ENCODE data around the gene AKAP17A.

Gene AKAP17A

DNA sequence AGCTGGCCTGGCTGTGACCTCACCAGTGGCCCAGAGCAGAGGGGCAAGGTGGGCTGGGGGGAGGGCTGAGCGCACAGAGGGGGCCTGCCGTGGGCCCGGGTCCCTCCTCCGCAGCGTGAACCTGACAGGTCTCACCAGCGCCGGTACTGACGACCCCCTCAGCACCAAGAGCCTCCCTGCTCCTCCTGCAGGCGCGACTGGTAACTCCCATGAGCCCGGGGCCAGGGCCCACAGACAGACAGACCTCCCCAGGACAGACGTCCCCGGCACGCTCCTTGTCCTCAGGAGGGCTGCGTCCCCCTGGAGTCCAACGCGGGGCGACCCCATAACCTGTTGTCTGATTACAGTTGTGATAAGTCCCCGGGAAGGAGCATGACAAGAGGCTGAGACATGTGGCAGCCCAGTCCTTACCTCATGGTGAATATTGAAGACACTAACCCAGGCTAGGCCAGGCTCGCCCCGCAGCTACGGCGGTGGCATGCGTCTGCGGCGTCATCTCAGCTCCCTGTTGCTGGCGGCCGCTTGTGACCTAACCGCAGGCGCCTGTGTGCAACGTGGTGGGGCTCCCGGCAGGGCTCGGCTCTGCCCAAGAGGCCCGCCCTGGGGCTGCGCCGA is 8.5 kb downstream of the AKAP17A start:
- Histone ChIP-seq H2AFZ (ENCODE audit: low read length) (no peak overlapping the region), H3K4me2 (ENCODE audit: low read length) (no peak overlapping the region)

DNA sequence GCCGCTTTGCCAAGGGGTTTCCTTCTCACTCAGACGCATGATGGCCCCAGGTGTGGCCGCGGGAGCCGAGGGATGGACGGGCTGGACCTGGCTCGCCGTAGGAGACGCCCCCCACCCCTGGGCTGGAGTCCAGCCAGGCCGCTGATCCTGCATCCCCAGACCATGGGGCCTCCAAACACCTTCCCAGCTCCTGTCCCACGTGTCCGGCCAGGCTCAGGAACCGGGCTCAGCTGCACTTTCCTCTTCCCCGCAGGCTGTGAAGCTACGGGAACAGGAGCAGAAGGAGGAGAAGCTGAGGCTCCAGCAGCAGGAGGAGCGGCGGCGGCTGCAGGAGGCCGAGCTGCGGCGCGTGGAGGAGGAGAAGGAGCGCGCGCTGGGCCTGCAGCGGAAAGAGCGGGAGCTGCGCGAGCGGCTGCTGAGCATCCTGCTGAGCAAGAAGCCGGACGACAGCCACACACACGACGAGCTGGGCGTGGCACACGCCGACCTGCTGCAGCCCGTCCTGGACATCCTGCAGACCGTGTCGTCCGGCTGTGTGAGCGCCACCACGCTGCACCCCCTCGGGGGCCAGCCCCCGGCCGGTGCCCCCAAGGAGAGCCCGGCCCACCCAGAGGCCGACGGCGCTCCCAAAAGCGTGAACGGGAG is 9.1 kb downstream of the AKAP17A start:
- Histone ChIP-seq H3K4me1 (ENCODE audit: insufficient read depth, low read length, severe bottlenecking) (peaks cover 2% of the 10 kb centered on the region), H3K4me2 (ENCODE audit: low read length) (no peak overlapping the region), H3K27me3 (ENCODE audit: insufficient read depth, low read length) (no peaks in the 10 kb centered on the region), H3K36me3 (ENCODE audit: insufficient read depth, low read length) (peaks cover 84% of the 10 kb centered on the region), H3K9me2 (ENCODE audit: low read depth, low read length) (no peaks in the 10 kb centered on the region), H3F3A (ENCODE audit: insufficient read depth, low read length) (0 out of 2 replicates have a peak, but pooled peaks cover 3% of the 10 kb centered on the region), H3K9me3 (ENCODE audit: low read length) (no peaks in the 10 kb centered on the region), H2AFZ (ENCODE audit: low read length) (no peak overlapping the region), H4K20me1 (ENCODE audit: insufficient read depth, low read length) (no peaks in the 10 kb centered on the region), H3K79me2 (ENCODE audit: insufficient read depth, low read length) (no peaks in the 10 kb centered on the region; the same call in 1 of the 2 replicates), H3K27ac (ENCODE audit: low read depth, low read length, poor library complexity, severe bottlenecking) (no peak overlapping the region), H3K4me3 (ENCODE audit: low read depth, low read length, poor library complexity, severe bottlenecking) (no peak overlapping the region), H3K9ac (ENCODE audit: low read length) (no peak overlapping the region)
- TF ChIP-seq EZH2 (IDR thresholded peaks at IDR 0.05; ENCODE audit: borderline replicate concordance, low read length) = no peak
- no peak for TF ChIP-seq CTCF (IDR thresholded peaks at IDR 0.05; ENCODE audit: low read length)

More for the DNA sequence above, 8.5 kb downstream of the AKAP17A start:
- Histone ChIP-seq H3K4me3 (ENCODE audit: low read depth, low read length, poor library complexity, severe bottlenecking) (no peak overlapping the region), H3K9ac (ENCODE audit: low read length) (no peak overlapping the region), H3K27me3 (ENCODE audit: insufficient read depth, low read length) (no peaks in the 10 kb centered on the region), H3K36me3 (ENCODE audit: insufficient read depth, low read length) (peaks cover 91% of the 10 kb centered on the region), H3K27ac (ENCODE audit: low read depth, low read length, poor library complexity, severe bottlenecking) (no peak overlapping the region), H3K4me1 (ENCODE audit: insufficient read depth, low read length, severe bottlenecking) (no peaks in the 10 kb centered on the region), H3F3A (ENCODE audit: insufficient read depth, low read length) (0 out of 2 replicates have a peak, but pooled peaks cover 3% of the 10 kb centered on the region), H3K79me2 (ENCODE audit: insufficient read depth, low read length) (no peaks in the 10 kb centered on the region; the same call in 1 of the 2 replicates), H3K9me2 (ENCODE audit: low read depth, low read length) (no peaks in the 10 kb centered on the region), H4K20me1 (ENCODE audit: insufficient read depth, low read length) (no peaks in the 10 kb centered on the region), H3K9me3 (ENCODE audit: low read length) (no peaks in the 10 kb centered on the region)
- TF ChIP-seq CTCF (IDR thresholded peaks at IDR 0.05; ENCODE audit: low read length) (no peak), EZH2 (IDR thresholded peaks at IDR 0.05; ENCODE audit: borderline replicate concordance, low read length) (no peak)

- Histone ChIP-seq H3K9me2 (ENCODE audit: low read depth, low read length) (no peaks in the 10 kb centered on the region), H3F3A (ENCODE audit: insufficient read depth, low read length) (0 out of 2 replicates have a peak, but pooled peaks cover 6% of the 10 kb centered on the region), H3K79me2 (ENCODE audit: insufficient read depth, low read length) (no peaks in the 10 kb centered on the region; the same call in 1 of the 2 replicates), H3K9me3 (ENCODE audit: low read length) (no peaks in the 10 kb centered on the region), H3K4me1 (ENCODE audit: insufficient read depth, low read length, severe bottlenecking) (peaks cover 7% of the 10 kb centered on the region), H4K20me1 (ENCODE audit: insufficient read depth, low read length) (no peaks in the 10 kb centered on the region), H2AFZ (ENCODE audit: low read length) (no peak overlapping the region), H3K9ac (ENCODE audit: low read length) (no peak overlapping the region), H3K36me3 (ENCODE audit: insufficient read depth, low read length) (peaks cover 78% of the 10 kb centered on the region), H3K27me3 (ENCODE audit: insufficient read depth, low read length) (no peaks in the 10 kb centered on the region), H3K4me3 (ENCODE audit: low read depth, low read length, poor library complexity, severe bottlenecking) (no peak overlapping the region), H3K27ac (ENCODE audit: low read depth, low read length, poor library complexity, severe bottlenecking) (no peak overlapping the region), H3K4me2 (ENCODE audit: low read length) (no peak overlapping the region)
- TF ChIP-seq CTCF (IDR thresholded peaks at IDR 0.05; ENCODE audit: low read length) = no peak
- TF ChIP-seq EZH2 (IDR thresholded peaks at IDR 0.05; ENCODE audit: borderline replicate concordance, low read length) = no peak
Observed at GRCh38 chrX:1601051-1601767, 9.8 kb downstream of the AKAP17A start.
